ENCODE results near the gene PC. TPM values are rescaled to one million over a fixed set of nuclear protein-coding genes. Genes with fewer than 3 reads are reported as not detected.

PC gene
- total RNA-seq, 2 donors from 2014 or later: 8.0 to 12.7 TPM

GRCh38 chr11:66850588-66851238 lies 107.5 kb downstream of the PC start:
- ATAC-seq (ENCODE audit: insufficient number of reproducible peaks, low FRiP score, low read depth) (no peak), DNase-seq (ENCODE audit: low spot score) (no peak)
- Histone ChIP-seq H3K27me3 (replicated peaks; ENCODE audit: insufficient read depth) (no peaks in the 10 kb centered on the region), H3K36me3 (peaks cover 7% of the 10 kb centered on the region), H3K4me3 (no peak overlapping the region), H3K4me1 (ENCODE audit: control insufficient read depth in 1 of 2, low read depth in 2 of 2) (peaks cover 4 to 8% of the 10 kb centered on the region in 2 donors), H3K9me3 (no peaks in the 10 kb centered on the region), H3K27ac (no peak overlapping the region)
- TF ChIP-seq CTCF (IDR thresholded peaks at IDR 0.05): no peak

GRCh38 chr11:66850235-66850587 lies 108.0 kb downstream of the PC start:
- TF ChIP-seq CTCF (IDR thresholded peaks at IDR 0.05): no peak
- Histone ChIP-seq H3K27me3 (replicated peaks; ENCODE audit: insufficient read depth) (no peaks in the 10 kb centered on the region), H3K27ac (no peak overlapping the region), H3K4me3 (no peak overlapping the region), H3K36me3 (peaks cover 12% of the 10 kb centered on the region), H3K9me3 (no peaks in the 10 kb centered on the region), H3K4me1 (ENCODE audit: control insufficient read depth in 1 of 2, low read depth in 2 of 2) (peaks cover 0 to 3% of the 10 kb centered on the region in 2 donors)
- no peak for DNase-seq (ENCODE audit: low spot score)
- no peak for ATAC-seq (ENCODE audit: insufficient number of reproducible peaks, low FRiP score, low read depth)

GRCh38 chr11:66849501-66850234 lies 108.5 kb downstream of the PC start:
- no peak overlapping the region for H3K4me3 ChIP-seq
- ATAC-seq (ENCODE audit: insufficient number of reproducible peaks, low FRiP score, low read depth) (no peak), DNase-seq (ENCODE audit: low spot score) (no peak)
- H3K36me3 ChIP-seq: peaks cover 16% of the 10 kb centered on the region
- no peaks in the 10 kb centered on the region for H3K9me3 ChIP-seq
- TF ChIP-seq CTCF (IDR thresholded peaks at IDR 0.05): no peak
- H3K27me3 ChIP-seq (replicated peaks; ENCODE audit: insufficient read depth): no peaks in the 10 kb centered on the region
- no peak overlapping the region for H3K27ac ChIP-seq
- H3K4me1 ChIP-seq (ENCODE audit: control insufficient read depth in 1 of 2, low read depth in 2 of 2): peaks cover 0 to 3% of the 10 kb centered on the region in 2 donors

GRCh38 chr11:66848671-66849500 lies 109.3 kb downstream of the PC start:
- H3K4me3 ChIP-seq: no peak overlapping the region
- no peaks in the 10 kb centered on the region for H3K9me3 ChIP-seq
- TF ChIP-seq CTCF (IDR thresholded peaks at IDR 0.05): no peak
- DNase-seq (ENCODE audit: low spot score) (no peak), ATAC-seq (ENCODE audit: insufficient number of reproducible peaks, low FRiP score, low read depth) (no peak)
- H3K36me3 ChIP-seq: peaks cover 16% of the 10 kb centered on the region
- no peaks in the 10 kb centered on the region for H3K27me3 ChIP-seq (replicated peaks; ENCODE audit: insufficient read depth)
- no peak overlapping the region for H3K27ac ChIP-seq
- peaks cover 7 to 11% of the 10 kb centered on the region in 2 donors for H3K4me1 ChIP-seq (ENCODE audit: control insufficient read depth in 1 of 2, low read depth in 2 of 2)

Data from thoracic aorta (tissue), 2 donors.